HG03521 (cell line): Measurements from ENCODE around the gene PCLAF.
"Not testable (repeated sequence)": the region's sequence is repeated elsewhere in the genome, so short reads cannot be mapped to it uniquely, and the experiment has no call there.

Experiments
- ATAC-seq: cut with Tn5 transposase; IDR thresholded peaks from one replicate; pipeline ENCODE4 v1.9.1; 2021; ENCODE audit warnings: mild to moderate bottlenecking, moderate library complexity; ENCODE audit not compliant: unreplicated experiment

Gene PCLAF

GRCh38 chr15:64326458-64326857 lies 54.8 kb downstream of the PCLAF start:
- not testable (repeated sequence) for ATAC-seq

GRCh38 chr15:64324165-64324877 lies 56.9 kb downstream of the PCLAF start:
- no peak for ATAC-seq

- no peak for ATAC-seq
These were observed 66.0 kb downstream of the PCLAF start for GRCh38 chr15:64315216-64315615.

- ATAC-seq: no peak
These were observed 66.8 kb downstream of the PCLAF start for GRCh38 chr15:64314456-64314855.
